ENCODE data around the gene LRRC26. TPM values are rescaled to one million over a fixed set of nuclear protein-coding genes. Genes with fewer than 3 reads are reported as not detected.

Gene LRRC26
- polyA plus RNA-seq, 3 donors: not detected

- H3K36me3 ChIP-seq (replicated peaks in 1 of 2; ENCODE audit: control insufficient read depth in 1 of 2, insufficient read depth in 2 of 2, low read length in 2 of 2): no peaks in the 10 kb centered on the region
- no peak overlapping the region for H2AFZ ChIP-seq (ENCODE audit: insufficient read depth, low read depth, low read length, poor library complexity, severe bottlenecking)
- TF ChIP-seq, protein P1, sequence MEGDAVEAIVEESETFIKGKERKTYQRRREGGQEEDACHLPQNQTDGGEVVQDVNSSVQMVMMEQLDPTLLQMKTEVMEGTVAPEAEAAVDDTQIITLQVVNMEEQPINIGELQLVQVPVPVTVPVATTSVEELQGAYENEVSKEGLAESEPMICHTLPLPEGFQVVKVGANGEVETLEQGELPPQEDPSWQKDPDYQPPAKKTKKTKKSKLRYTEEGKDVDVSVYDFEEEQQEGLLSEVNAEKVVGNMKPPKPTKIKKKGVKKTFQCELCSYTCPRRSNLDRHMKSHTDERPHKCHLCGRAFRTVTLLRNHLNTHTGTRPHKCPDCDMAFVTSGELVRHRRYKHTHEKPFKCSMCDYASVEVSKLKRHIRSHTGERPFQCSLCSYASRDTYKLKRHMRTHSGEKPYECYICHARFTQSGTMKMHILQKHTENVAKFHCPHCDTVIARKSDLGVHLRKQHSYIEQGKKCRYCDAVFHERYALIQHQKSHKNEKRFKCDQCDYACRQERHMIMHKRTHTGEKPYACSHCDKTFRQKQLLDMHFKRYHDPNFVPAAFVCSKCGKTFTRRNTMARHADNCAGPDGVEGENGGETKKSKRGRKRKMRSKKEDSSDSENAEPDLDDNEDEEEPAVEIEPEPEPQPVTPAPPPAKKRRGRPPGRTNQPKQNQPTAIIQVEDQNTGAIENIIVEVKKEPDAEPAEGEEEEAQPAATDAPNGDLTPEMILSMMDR (IDR thresholded peaks at IDR 0.05): no peak
- intact Hi-C loops (cut with micrococcal nuclease): no loop called here
- under 1% methylated on average over 124 of the region's 124 CpGs for WGBS (ENCODE audit: insufficient coverage)
- H3K4me1 ChIP-seq (ENCODE audit: control insufficient read depth in 1 of 2, insufficient read depth in 2 of 2, low read length in 2 of 2): peaks cover 0 to 6% of the 10 kb centered on the region in 2 donors
- peak overlapping the region; percentile 30 for H3K4me2 ChIP-seq (replicated peaks; ENCODE audit: extremely low read depth, low read length, poor library complexity, severe bottlenecking)
- Mint-ChIP-seq H3K27me3 (ENCODE audit: low read depth in 3 of 3) (peaks cover 47 to 90% (median 77%) of the 10 kb centered on the region in 3 donors), H3K4me3 (peak overlapping the region; percentile 9 to 74), H3K36me3 (no peaks in the 10 kb centered on the region), H3K27ac (no peak overlapping the region), H3K4me1 (no peaks in the 10 kb centered on the region), H3K9me3 (peaks cover 0 to 4% (median 0%) of the 10 kb centered on the region in 7 donors)
- H3K27ac ChIP-seq (ENCODE audit: low read depth in 1 of 2, low read length in 2 of 2): no peak overlapping the region
- no peaks in the 10 kb centered on the region for H3K79me2 ChIP-seq (ENCODE audit: insufficient read depth, low read length)
- peaks cover 3 to 71% of the 10 kb centered on the region in 2 donors for H3K27me3 ChIP-seq (ENCODE audit: control insufficient read depth in 2 of 2, insufficient read depth in 2 of 2, low read length in 2 of 2)
- H3K9me3 ChIP-seq (replicated peaks in 1 of 2; ENCODE audit: control insufficient read depth in 1 of 2, insufficient read depth in 1 of 2, low read length in 2 of 2): no peaks in the 10 kb centered on the region
- no peaks in the 10 kb centered on the region for H4K20me1 ChIP-seq (ENCODE audit: insufficient read depth, low read length)
- no peak overlapping the region for H3K4me3 ChIP-seq (replicated peaks in 1 of 3; ENCODE audit: low read depth in 2 of 3, low read length in 3 of 3)
- no peak overlapping the region for H3K9ac ChIP-seq (ENCODE audit: insufficient read depth, low read length, poor library complexity, severe bottlenecking)
- no peak for DNase-seq
Observed at GRCh38 chr9:137168904-137169856, 671 bp downstream of the LRRC26 start.

DNA sequence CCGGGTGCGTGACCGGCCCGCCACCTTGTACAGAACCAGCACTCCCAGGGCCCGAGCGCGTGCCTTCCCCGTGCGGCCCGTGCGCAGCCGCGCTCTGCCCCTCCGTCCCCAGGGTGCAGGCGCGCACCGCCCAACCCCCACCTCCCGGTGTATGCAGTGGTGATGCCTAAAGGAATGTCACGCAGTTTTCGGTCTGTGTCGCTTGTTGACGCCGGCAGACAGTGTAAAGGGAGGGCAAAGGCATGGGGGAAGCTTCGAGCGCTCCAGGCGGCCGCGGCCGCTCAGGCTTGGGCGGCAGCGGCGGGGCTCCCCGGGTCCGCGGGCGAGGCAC is 1.3 kb downstream of the LRRC26 start:
- intact Hi-C loops (cut with micrococcal nuclease): no loop called here
- no peak overlapping the region for H3K4me2 ChIP-seq (replicated peaks; ENCODE audit: extremely low read depth, low read length, poor library complexity, severe bottlenecking)
- Mint-ChIP-seq H3K27me3 (ENCODE audit: low read depth in 3 of 3) (peaks cover 50 to 92% (median 77%) of the 10 kb centered on the region in 3 donors), H3K9me3 (peaks cover 0 to 6% (median 0%) of the 10 kb centered on the region in 7 donors), H3K27ac (no peak overlapping the region), H3K36me3 (no peaks in the 10 kb centered on the region), H3K4me1 (peaks cover under 1% of the 10 kb centered on the region), H3K4me3 (peak overlapping the region in 1 of 2 donors; percentile 63)
- peaks cover 0 to 7% of the 10 kb centered on the region in 2 donors for H3K4me1 ChIP-seq (ENCODE audit: control insufficient read depth in 1 of 2, insufficient read depth in 2 of 2, low read length in 2 of 2)
- peaks cover 3 to 75% of the 10 kb centered on the region in 2 donors for H3K27me3 ChIP-seq (ENCODE audit: control insufficient read depth in 2 of 2, insufficient read depth in 2 of 2, low read length in 2 of 2)
- H3K9me3 ChIP-seq (replicated peaks in 1 of 2; ENCODE audit: control insufficient read depth in 1 of 2, insufficient read depth in 1 of 2, low read length in 2 of 2): peaks cover 0 to 3% of the 10 kb centered on the region in 2 donors
- no peaks in the 10 kb centered on the region for H4K20me1 ChIP-seq (ENCODE audit: insufficient read depth, low read length)
- no peak overlapping the region for H3K4me3 ChIP-seq (replicated peaks in 1 of 3; ENCODE audit: low read depth in 2 of 3, low read length in 3 of 3)
- no peak for DNase-seq
- H3K36me3 ChIP-seq (replicated peaks in 1 of 2; ENCODE audit: control insufficient read depth in 1 of 2, insufficient read depth in 2 of 2, low read length in 2 of 2): no peaks in the 10 kb centered on the region
- no peak overlapping the region for H3K27ac ChIP-seq (ENCODE audit: low read depth in 1 of 2, low read length in 2 of 2)
- WGBS (ENCODE audit: insufficient coverage): under 1% methylated on average over 35 of the region's 36 CpGs
- no peak overlapping the region for H2AFZ ChIP-seq (ENCODE audit: insufficient read depth, low read depth, low read length, poor library complexity, severe bottlenecking)
- no peaks in the 10 kb centered on the region for H3K79me2 ChIP-seq (ENCODE audit: insufficient read depth, low read length)
- TF ChIP-seq, protein P1 (IDR thresholded peaks at IDR 0.05): no peak
- no peak overlapping the region for H3K9ac ChIP-seq (ENCODE audit: insufficient read depth, low read length, poor library complexity, severe bottlenecking)
